ENCODE measurements around the gene NTM. TPM values are rescaled to one million over a fixed set of nuclear protein-coding genes. Genes with fewer than 3 reads are reported as not detected.
A peak's percentile ranks its signal among the peaks of the same experiment; 100 is the strongest.

Gene NTM
- total RNA-seq, 1 donor from 2014 or later = 11.2 TPM

GRCh38 chr11:131865860-131866259 is 495.4 kb downstream of the NTM start:
- DNase-seq (ENCODE audit: low spot score) = no peak

DNA sequence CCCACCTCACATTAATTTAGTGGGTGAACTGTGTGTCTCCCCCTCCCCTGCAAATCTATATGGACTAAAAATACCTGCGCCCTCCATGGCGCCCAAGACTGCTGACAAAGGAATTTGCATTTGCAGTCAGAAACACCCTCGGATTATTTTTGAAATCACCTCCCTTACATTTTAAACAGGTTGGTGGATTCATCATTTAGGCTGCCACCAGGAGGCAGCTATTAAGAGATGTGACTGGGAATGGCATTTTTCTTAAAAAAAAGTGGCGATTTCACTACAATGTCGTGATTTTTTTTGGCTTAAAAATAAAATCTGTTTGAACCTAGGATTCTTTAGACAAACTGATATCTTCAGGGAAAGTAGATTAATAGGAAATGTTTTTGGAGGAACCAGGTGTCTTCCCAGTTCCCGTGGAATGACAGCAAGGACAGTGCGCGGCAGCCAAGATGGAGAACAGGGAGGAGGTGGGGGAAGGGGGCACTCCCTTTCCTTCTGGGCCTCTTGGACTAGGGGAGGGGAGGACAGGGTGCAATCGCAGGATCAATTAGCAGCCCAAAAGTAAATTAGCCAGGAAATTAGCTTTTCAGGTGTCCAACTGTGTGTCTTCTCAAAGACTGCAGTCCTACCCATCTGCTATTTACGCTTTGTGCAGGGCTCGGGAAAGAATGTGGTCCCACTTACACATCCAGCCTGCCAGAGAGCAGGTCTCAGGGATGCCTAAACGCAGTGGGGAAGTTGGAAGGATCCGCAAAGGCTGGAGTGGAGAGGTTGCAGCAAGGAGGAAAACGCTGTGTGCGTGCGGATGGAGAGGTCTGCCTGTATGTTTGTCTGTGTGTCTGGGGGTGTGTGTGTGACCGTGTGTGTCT is 496.4 kb downstream of the NTM start:
- no peak for DNase-seq (ENCODE audit: low spot score)

DNA sequence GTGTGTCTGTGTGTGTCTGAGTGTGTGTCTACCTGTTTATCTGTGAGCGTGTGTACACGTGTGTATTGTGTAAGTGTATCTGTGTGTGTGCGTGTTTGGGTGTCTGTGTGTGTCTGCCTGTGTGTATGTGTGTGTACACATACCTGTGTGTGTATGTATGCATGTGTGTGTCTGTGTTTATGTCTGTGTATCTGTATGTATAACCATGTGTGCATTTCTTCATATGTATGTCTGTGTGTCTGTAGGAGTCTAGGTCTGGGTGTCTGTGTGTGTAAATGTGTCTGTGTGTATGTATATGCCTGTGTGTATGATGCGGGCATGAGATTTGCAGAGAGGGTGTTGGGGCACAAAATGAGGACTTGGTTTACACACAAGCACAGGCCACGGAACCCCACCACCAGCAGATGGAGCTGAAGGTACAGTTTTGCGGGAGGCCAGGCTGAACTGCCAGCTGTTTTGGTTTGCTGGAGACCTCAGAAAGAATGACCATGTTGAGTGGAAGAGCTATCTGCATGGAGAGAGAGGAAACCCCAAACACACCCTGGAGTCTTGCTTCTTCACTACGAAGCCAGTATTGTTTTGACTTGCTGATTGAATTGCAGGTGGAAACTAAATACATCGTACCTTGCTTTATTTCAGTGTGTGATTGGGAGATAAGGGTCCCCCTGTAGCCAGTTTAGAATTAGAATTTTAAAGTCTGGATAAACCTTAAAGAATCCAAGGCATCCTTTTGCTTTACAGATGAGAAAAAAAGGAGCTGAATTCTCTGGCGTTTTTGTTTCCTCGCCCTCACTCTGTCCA is 497.2 kb downstream of the NTM start:
- DNase-seq (ENCODE audit: low spot score) = peak; percentile 60

DNA sequence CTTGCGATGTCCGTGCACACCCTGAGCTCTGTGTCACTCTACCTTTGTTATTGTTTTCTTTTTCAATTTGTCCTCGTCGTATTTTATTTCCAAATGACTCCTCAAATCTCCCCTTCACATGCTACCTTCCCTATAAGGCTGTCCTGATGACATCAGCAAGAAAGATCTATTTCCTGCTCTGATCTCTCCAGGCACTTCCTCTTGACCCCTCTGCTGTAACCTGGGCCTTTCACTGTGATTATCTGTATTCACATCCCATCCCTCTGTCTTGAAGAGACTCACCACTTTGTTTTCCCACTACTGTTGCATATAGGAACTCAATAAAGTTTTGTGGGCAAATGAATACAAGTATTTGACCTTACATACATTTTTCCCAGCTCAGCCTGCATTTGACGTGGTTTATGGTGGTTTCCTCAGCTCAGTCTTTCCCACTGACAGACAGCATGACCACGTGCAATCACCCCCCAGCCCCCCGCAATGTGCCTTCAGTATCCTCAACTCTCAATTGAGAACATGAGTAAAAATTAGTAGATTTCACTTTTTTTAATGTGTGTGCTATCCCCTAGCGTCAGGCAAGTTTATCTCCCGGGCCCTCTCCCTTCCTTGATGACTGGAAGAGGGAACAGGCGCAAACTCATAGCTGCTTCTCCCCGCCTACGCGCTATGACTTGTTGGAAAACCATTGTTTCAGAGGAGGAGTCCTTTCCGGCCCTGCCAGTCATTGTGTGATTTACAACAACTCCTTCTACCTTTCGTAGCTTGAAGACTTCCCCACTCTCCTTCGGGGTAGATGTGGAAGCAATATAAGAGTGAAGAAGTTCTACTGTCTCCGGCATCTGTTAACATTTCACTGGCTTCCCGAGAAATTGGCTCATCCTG is 498.5 kb downstream of the NTM start:
- DNase-seq (ENCODE audit: low spot score) = no peak

DNA sequence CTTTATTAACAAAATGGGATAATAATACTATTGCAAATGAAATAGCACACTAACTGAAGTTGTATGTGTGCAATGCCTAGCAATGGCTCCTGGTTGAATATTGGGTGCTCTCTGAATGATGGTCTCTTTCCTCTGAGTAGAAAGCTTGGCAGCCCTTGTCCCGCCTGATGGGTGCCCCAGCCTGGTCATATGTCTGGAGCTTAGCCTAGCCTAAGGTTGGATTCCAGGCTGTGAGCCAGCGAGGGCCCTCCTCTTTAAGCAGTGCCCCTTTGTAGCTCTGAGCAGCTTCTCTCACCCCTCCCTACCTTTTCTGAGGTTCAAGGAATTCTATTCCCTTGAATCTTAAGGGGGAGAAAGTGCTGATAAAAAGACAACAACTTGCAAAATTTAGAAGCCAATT is 499.9 kb downstream of the NTM start:
- DNase-seq (ENCODE audit: low spot score) = no peak

DNA sequence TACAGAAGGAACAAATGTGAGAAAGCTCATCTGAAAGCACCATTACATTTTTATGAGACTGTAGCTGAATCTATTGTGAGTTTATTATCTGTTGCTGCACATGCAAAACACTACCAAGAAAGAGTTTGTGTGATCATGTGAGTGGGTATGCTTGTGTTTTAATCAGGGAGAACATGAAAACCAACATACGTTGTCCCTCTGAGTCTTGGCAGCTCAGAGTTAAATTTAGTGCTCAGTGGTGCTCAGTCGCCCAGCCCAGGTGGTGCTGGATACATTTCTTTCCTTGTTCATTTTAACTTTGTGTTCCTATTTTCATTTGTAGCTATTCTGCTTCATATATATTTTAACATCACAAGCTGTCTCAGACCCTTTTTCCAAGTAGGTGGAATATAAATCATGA is 500.6 kb downstream of the NTM start:
- no peak for DNase-seq (ENCODE audit: low spot score)

DNA sequence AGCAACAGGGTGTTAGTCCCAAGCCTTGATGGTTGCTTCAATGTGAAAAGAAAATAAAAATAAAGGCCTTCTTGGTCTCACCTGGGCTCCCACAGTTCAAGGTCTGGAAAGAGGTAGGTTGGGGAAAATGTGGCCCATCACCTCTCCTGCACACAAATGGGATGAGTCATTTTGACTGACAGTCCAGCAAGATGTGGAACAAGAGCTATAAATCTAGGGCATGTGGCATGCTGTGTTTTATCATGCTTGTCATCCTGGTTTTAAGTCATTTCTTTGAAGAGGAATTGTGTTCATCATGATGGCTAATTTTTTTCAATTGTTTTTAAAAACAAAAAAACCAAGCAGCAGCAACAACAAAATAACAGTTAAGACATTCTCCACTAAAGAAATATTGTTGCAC is 503.7 kb downstream of the NTM start:
- DNase-seq (ENCODE audit: low spot score) = no peak

- peak; percentile 15 for DNase-seq (ENCODE audit: low spot score)
Observed at GRCh38 chr11:131875611-131876010, 505.2 kb downstream of the NTM start.

- DNase-seq (ENCODE audit: low spot score) = no peak
Observed at GRCh38 chr11:131877246-131877942, 507.0 kb downstream of the NTM start.

- DNase-seq (ENCODE audit: low spot score) = no peak
Observed at GRCh38 chr11:131880316-131880715, 509.9 kb downstream of the NTM start.

- no peak for DNase-seq (ENCODE audit: low spot score)
Observed at GRCh38 chr11:131880976-131881375, 510.6 kb downstream of the NTM start.

GRCh38 chr11:131883332-131883731 is 512.9 kb downstream of the NTM start:
- DNase-seq (ENCODE audit: low spot score) = no peak

- no peak for DNase-seq (ENCODE audit: low spot score)
Observed at GRCh38 chr11:131884461-131885073, 514.2 kb downstream of the NTM start.

DNA sequence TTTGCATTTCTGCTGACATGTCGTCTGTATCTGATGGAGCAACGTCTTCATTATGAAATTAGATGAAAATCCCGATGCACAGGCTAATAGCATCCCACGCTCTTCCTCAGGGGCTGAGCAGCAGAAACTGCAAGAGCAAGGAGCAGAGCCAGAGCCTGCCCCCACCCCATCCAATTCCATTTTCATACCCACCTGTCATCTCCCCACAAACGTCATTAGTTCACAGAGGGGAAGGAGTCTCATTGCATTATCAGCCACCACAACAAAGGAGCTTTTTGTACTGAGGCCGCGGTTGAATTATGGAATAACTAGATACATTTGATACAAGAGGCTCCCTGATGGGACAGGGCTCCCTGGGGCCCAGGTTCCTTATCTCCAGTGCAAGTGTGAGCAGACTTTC is 515.0 kb downstream of the NTM start:
- no peak for DNase-seq (ENCODE audit: low spot score)

GRCh38 chr11:131886201-131886600 is 515.8 kb downstream of the NTM start:
- DNase-seq (ENCODE audit: low spot score) = no peak

- DNase-seq (ENCODE audit: low spot score) = no peak
Observed at GRCh38 chr11:131888230-131888855, 517.9 kb downstream of the NTM start.

GRCh38 chr11:131889146-131889577 is 518.7 kb downstream of the NTM start:
- DNase-seq (ENCODE audit: low spot score) = no peak

DNA sequence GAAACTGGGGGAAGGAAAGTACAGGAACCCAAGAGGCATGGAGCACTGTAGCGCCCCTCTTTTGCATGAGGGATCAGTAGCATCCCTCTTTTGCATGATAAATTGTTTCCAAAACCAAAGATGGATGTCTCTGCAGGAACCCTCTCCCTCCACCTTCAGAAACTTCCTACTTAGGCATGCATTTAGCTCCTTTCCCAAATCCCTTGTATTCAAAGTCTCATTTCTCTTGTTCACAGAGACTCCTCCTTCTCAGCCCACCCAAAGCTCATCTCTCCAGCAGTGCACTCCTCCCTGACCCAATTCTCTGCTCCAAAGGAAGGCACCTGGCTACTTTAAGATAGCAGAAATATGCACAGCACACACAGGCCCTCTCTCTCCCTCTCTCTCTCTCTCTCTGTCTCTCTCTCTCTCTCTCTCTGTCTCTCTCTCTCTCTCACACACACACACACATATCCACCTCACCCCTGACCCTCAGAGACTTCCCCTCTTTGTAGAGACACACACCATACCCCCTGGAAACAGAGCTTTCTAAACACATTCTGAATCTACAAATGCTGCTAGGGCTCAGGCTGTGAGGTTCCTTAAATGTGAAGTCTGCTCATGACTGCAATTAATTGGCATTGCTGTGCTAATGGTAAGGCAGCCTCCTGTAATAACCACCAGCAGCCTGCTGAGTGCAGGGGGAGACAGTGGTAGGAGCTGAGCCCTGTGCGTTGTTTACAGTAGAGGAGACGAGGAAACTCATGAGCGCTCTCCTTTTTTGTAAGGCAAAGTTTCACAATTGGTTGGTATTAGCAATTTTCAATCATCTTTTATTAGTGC is 519.6 kb downstream of the NTM start:
- DNase-seq (ENCODE audit: low spot score) = no peak

- no peak for DNase-seq (ENCODE audit: low spot score)
Observed at GRCh38 chr11:131893103-131893890, 522.9 kb downstream of the NTM start.
